K562 (cell line): ENCODE data around the gene TMEM63A.

Experiments
- BRCA1 ChIP-seq, 2 experiments: fragments of 450-650 bp in 1 of 2; sonication (generic) in 1 of 2; formaldehyde crosslinking in 1 of 2; IDR thresholded peaks; 2 replicates each; pipeline versions ENCODE4 v1.5.0 to v1.6.1; 2017 to 2020; ENCODE audit warnings: mild to moderate bottlenecking in 1 of 2, missing genetic modification reagents in 1 of 2
- CEBPZ ChIP-seq: fragments of 150-350 bp; IDR thresholded peaks from 2 replicates; pipeline ENCODE4 v1.6.1; 2014; ENCODE audit warnings: low read depth, mild to moderate bottlenecking, low read length, borderline replicate concordance
- CTCF ChIP-seq, 3 experiments: IDR thresholded peaks in 2 of 3; conservative IDR thresholded peaks in 1 of 3; 2 replicates each; pipeline ENCODE4 v1.5.1; 2011 to 2012; ENCODE audit warnings: low read length in 3 of 3, mild to moderate bottlenecking in 3 of 3, control low read depth in 2 of 3, improper control_type of control experiment in 1 of 3, inconsistent platforms in 1 of 3, low read depth in 1 of 3, mixed read lengths in 1 of 3, moderate library complexity in 1 of 3; ENCODE audit not compliant: insufficient read depth in 2 of 3
- JUN ChIP-seq, 2 experiments: sonication (generic) in 1 of 2; formaldehyde crosslinking in 1 of 2; IDR thresholded peaks; 2 replicates each; pipeline versions ENCODE4 v1.6.1 to v1.8.0; 2012 to 2022; ENCODE audit warnings: borderline replicate concordance in 2 of 2, mild to moderate bottlenecking in 2 of 2, improper control_type of control experiment in 1 of 2, low read depth in 1 of 2, low read length in 1 of 2, missing genetic modification reagents in 1 of 2
- JUND ChIP-seq, 2 experiments: IDR thresholded peaks; 2 replicates in 1 of 2; 3 replicates in 1 of 2; pipeline ENCODE4 v1.6.1; 2011; ENCODE audit warnings: borderline replicate concordance in 2 of 2, low read depth in 2 of 2, low read length in 2 of 2, improper control_type of control experiment in 1 of 2, missing biosample characterization in 1 of 2, missing genetic modification characterization in 1 of 2, missing genetic modification reagents in 1 of 2
- NR0B1 ChIP-seq: fragments of 450-650 bp; IDR thresholded peaks from one replicate; pipeline ENCODE4 v1.6.1; 2018; ENCODE audit warnings: mild to moderate bottlenecking, moderate library complexity; ENCODE audit not compliant: partially characterized antibody
- POLR2A ChIP-seq: fragments of 450-650 bp; conservative IDR thresholded peaks from 2 replicates; pipeline ENCODE4 v1.6.1; 2016
- SMARCE1 ChIP-seq: fragments of 450-650 bp; IDR thresholded peaks from 2 replicates; pipeline ENCODE4 v1.7.1; 2016; ENCODE audit warnings: mild to moderate bottlenecking
- ZNF134 ChIP-seq: fragments of 250-450 bp; sonication (Bioruptor Pico); conservative IDR thresholded peaks from 2 replicates; pipeline ENCODE4 v1.4.0; 2020
- ZNF23 ChIP-seq: fragments of 250-450 bp; sonication (Bioruptor Pico); IDR thresholded peaks from 2 replicates; pipeline ENCODE4 v1.4.0; 2020; ENCODE audit warnings: mild to moderate bottlenecking

- no peak for TF ChIP-seq JUN (IDR thresholded peaks at IDR 0.05; ENCODE audit: borderline replicate concordance, low read depth, low read length)
- no peak for TF ChIP-seq JUN (CRISPR knock-in tag; IDR thresholded peaks at IDR 0.05; ENCODE audit: borderline replicate concordance)
- no peak for TF ChIP-seq NR0B1
- no peak for TF ChIP-seq BRCA1 (IDR thresholded peaks at IDR 0.05)
- no peak for TF ChIP-seq BRCA1 (CRISPR knock-in tag; IDR thresholded peaks at IDR 0.05)
- no peak for TF ChIP-seq ZNF23 (CRISPR knock-in tag)
- TF ChIP-seq ZNF134 (CRISPR knock-in tag), result no peak
- TF ChIP-seq CTCF (IDR thresholded peaks at IDR 0.05 in 2 of 3, conservative IDR thresholded peaks at IDR 0.05 in 1 of 3; ENCODE audit: insufficient read depth in 2 of 3, low read depth in 1 of 3, low read length in 3 of 3), result no peak
- TF ChIP-seq POLR2A, result no peak
- no peak for TF ChIP-seq CEBPZ
- no peak for TF ChIP-seq JUND (IDR thresholded peaks at IDR 0.05; ENCODE audit: borderline replicate concordance, low read depth, low read length)
- no peak for TF ChIP-seq JUND (tag; IDR thresholded peaks at IDR 0.05; ENCODE audit: borderline replicate concordance, low read depth, low read length)
- no peak for TF ChIP-seq SMARCE1
These were observed 1.6 kb upstream of the TMEM63A start for GRCh38 chr1:225883616-225884265.
